ENCODE data around the gene SMYD5. TPM values are rescaled to one million over a fixed set of nuclear protein-coding genes. Genes with fewer than 3 reads are reported as not detected.
"Not testable (repeated sequence)": the region's sequence is repeated elsewhere in the genome, so short reads cannot be mapped to it uniquely, and the experiment has no call there.

Gene SMYD5
- polyA plus RNA-seq, 1 of the 3 experiments (the other 2 are of a cell fraction) = 21.4 TPM

DNA sequence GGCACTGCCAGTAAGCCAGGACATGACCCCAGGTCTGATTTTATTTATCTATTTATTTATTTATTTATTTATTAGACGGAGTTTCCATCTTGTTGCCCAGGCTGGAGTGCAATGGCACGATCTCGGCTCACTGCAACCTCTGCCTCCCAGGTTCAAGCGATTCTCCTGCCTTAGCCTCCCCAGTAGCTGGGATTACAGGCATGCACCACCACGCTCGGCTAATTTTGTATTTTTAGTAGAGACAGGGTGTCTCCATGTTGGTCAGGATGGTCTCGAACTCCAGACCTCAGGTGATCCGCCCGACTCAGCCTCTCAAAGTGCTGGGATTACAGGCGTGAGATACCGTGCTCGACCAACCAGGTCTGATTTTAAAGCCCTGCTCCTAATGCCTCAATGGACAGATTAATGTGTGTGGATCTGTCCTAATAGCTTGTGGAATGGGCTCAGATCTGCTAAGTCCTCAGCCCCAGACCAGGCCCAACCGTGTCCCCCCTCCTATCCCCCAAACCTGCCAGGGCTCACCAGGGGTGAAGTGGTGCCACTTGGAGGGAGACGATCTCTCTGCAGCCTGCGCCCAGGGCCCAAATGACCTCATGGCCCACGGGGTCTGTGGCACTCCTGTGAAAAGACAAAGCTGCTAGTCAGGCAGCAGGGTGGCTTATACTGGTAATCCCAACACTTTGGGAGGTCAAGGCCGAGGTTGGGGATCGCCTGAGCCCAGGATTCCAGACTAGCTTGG, 48.8 kb downstream of the SMYD5 start:
- H3K4me3 ChIP-seq (ENCODE audit: low read depth in 2 of 2, low read length in 1 of 2); H3K27ac ChIP-seq (ENCODE audit: low read depth in 2 of 2, low read length in 1 of 2); DNase-seq; H3K4me2 ChIP-seq; H3F3A ChIP-seq (replicated peaks; ENCODE audit: insufficient read depth); H3K9me2 ChIP-seq; H4K20me1 ChIP-seq (ENCODE audit: insufficient read depth); H3K79me2 ChIP-seq (ENCODE audit: insufficient read depth); H2AFZ ChIP-seq (ENCODE audit: low read depth); POLR2A ChIA-PET; H3K36me3 ChIP-seq (replicated peaks in 1 of 2; ENCODE audit: control insufficient read depth in 1 of 2, insufficient read depth in 2 of 2, low read length in 1 of 2); H3K9me3 ChIP-seq; H3K9ac ChIP-seq; H3K4me1 ChIP-seq (ENCODE audit: control insufficient read depth in 1 of 2, insufficient read depth in 2 of 2, low read depth in 1 of 2, low read length in 1 of 2); H3K27me3 ChIP-seq (ENCODE audit: insufficient read depth): not testable (repeated sequence)
- WGBS (ENCODE audit: low lambda C conversion rate) = 92% methylated on average over 18 of the region's 18 CpGs
- CTCF ChIA-PET = interaction anchor here (1.2 kb wide), 1 partner anchor 11 kb away, joined by 3 read pairs; no protein-coding TSS in a partner anchor

DNA sequence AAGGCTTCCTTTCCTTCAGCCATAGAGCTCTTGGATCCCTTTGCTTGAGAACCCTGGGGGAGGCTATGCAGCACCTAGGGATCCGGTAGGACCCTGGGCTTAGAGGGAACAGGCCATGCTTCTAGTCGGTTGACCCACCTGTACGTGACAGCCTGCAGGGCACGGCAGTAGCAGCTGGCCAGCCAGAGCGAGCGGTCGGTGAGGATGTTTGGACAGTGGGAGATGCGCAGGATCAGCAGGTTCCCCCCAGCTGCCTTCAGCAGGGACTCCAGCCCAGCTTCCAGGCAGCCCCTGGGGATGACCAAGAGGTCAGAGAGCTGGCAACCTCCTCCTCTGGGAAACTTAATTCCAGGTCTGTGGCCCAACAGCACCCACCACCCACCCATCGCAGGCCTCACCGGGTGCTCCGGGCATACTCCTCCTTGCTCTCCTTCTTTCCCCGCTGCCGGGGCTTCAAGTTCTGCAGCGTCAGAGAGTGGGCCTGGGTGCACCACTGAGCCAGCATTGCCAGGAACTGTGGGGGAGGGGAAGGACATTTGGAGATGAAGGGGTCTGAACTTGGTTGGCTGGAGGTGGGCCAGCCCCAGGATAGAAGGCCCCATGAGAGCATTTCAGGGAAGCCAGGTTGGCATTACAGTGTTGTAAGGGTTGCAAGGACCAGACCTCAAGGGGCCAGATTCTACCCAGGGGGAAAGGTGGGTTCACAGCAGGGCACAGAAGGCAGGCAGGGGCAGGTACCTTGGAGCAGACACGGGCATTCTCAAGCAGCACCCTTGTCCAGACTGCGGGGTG, 49.7 kb downstream of the SMYD5 start:
- Histone ChIP-seq H3K36me3 (replicated peaks in 1 of 2; ENCODE audit: control insufficient read depth in 1 of 2, insufficient read depth in 2 of 2, low read length in 1 of 2) (no peaks in the 10 kb centered on the region), H3K9ac (no peak overlapping the region), H3K27ac (ENCODE audit: low read depth in 2 of 2, low read length in 1 of 2) (no peak overlapping the region), H3K27me3 (ENCODE audit: insufficient read depth) (no peaks in the 10 kb centered on the region), H3K4me3 (ENCODE audit: low read depth in 2 of 2, low read length in 1 of 2) (no peak overlapping the region), H3K9me2 (no peaks in the 10 kb centered on the region), H4K20me1 (ENCODE audit: insufficient read depth) (no peaks in the 10 kb centered on the region), H3K4me1 (ENCODE audit: control insufficient read depth in 1 of 2, insufficient read depth in 2 of 2, low read depth in 1 of 2, low read length in 1 of 2) (no peaks in the 10 kb centered on the region; a peak in 1 of 4 replicates), H3K79me2 (ENCODE audit: insufficient read depth) (no peaks in the 10 kb centered on the region), H2AFZ (ENCODE audit: low read depth) (no peak overlapping the region), H3F3A (replicated peaks; ENCODE audit: insufficient read depth) (no peaks in the 10 kb centered on the region), H3K4me2 (no peak overlapping the region), H3K9me3 (no peaks in the 10 kb centered on the region)
- POLR2A ChIA-PET = no interaction called here
- no peak for DNase-seq
- 95% methylated on average over 9 of the region's 16 CpGs for WGBS (ENCODE audit: low lambda C conversion rate)
- no peak for TF ChIP-seq MEF2A (IDR thresholded peaks at IDR 0.05; ENCODE audit: borderline replicate concordance, low read depth)
- TF ChIP-seq, protein P1, sequence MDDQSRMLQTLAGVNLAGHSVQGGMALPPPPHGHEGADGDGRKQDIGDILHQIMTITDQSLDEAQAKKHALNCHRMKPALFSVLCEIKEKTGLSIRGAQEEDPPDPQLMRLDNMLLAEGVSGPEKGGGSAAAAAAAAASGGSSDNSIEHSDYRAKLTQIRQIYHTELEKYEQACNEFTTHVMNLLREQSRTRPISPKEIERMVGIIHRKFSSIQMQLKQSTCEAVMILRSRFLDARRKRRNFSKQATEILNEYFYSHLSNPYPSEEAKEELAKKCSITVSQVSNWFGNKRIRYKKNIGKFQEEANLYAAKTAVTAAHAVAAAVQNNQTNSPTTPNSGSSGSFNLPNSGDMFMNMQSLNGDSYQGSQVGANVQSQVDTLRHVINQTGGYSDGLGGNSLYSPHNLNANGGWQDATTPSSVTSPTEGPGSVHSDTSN (IDR thresholded peaks at IDR 0.05) = no peak
- TF ChIP-seq, protein P2, sequence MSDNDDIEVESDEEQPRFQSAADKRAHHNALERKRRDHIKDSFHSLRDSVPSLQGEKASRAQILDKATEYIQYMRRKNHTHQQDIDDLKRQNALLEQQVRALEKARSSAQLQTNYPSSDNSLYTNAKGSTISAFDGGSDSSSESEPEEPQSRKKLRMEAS (IDR thresholded peaks at IDR 0.05; ENCODE audit: low read depth) = no peak
- TF ChIP-seq TCF12 (IDR thresholded peaks at IDR 0.05) = no peak
- TF ChIP-seq EP300 (IDR thresholded peaks at IDR 0.05; ENCODE audit: borderline replicate concordance in 1 of 2, low read depth in 1 of 2, low read length in 1 of 2) = no peak
- TF ChIP-seq GABPA (IDR thresholded peaks at IDR 0.05; ENCODE audit: low read depth) = no peak
- TF ChIP-seq NFIC (IDR thresholded peaks at IDR 0.05; ENCODE audit: borderline replicate concordance) = no peak
- TF ChIP-seq, protein P3, sequence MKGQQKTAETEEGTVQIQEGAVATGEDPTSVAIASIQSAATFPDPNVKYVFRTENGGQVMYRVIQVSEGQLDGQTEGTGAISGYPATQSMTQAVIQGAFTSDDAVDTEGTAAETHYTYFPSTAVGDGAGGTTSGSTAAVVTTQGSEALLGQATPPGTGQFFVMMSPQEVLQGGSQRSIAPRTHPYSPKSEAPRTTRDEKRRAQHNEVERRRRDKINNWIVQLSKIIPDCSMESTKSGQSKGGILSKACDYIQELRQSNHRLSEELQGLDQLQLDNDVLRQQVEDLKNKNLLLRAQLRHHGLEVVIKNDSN (IDR thresholded peaks at IDR 0.05; ENCODE audit: borderline replicate concordance, low read depth) = no peak
- TF ChIP-seq FOSL2 (IDR thresholded peaks at IDR 0.05; ENCODE audit: borderline replicate concordance, low read depth) = no peak
- no peak for TF ChIP-seq JUND (IDR thresholded peaks at IDR 0.05)
- TF ChIP-seq MXI1 (IDR thresholded peaks at IDR 0.05; ENCODE audit: low read depth, low read length) = no peak
- TF ChIP-seq TEAD4 (IDR thresholded peaks at IDR 0.05; ENCODE audit: borderline replicate concordance, insufficient read depth) = no peak
- TF ChIP-seq TAF1 (IDR thresholded peaks at IDR 0.05; ENCODE audit: borderline replicate concordance, low read depth, low read length) = no peak
- TF ChIP-seq RFX5 (IDR thresholded peaks at IDR 0.05; ENCODE audit: low read length) = no peak
- no peak for TF ChIP-seq RXRA (IDR thresholded peaks at IDR 0.05; ENCODE audit: borderline replicate concordance, low read depth)
- CTCF ChIA-PET = interaction anchor here (0.6 to 1.2 kb wide), 2 partner anchors 10 to 327 kb away, joined by 3 to 4 read pairs; no protein-coding TSS in a partner anchor

Data from SK-N-SH (cell line).